HL-60 (cell line): ENCODE results near the gene ZNF202.

Experiments used
- DNase-seq, 2 experiments: peaks; one replicate each; pipeline ENCODE4 v3.0.0-alpha.2; 2010 to 2020; ENCODE audit warnings: low read depth in 1 of 2, low spot score in 1 of 2
- H3K27ac ChIP-seq: fragments of 250-450 bp; sonication (Bioruptor Pico); replicated peaks from 2 replicates; pipeline ENCODE4 v1.5.1; 2020; ENCODE audit warnings: mild to moderate bottlenecking, moderate library complexity
- H3K27me3 ChIP-seq: fragments of 250-450 bp; sonication (Bioruptor Pico); 2 replicates; pipeline ENCODE4 v1.5.1; 2021; ENCODE audit warnings: mild to moderate bottlenecking, moderate library complexity; ENCODE audit not compliant: insufficient read depth, poor library complexity, severe bottlenecking
- H3K4me3 ChIP-seq: replicated peaks from 2 replicates; pipeline ENCODE4 v1.5.1; 2011; ENCODE audit warnings: mild to moderate bottlenecking, control low read depth, low read length; ENCODE audit not compliant: insufficient read depth
- CTCF ChIP-seq: IDR thresholded peaks from one replicate; pipeline ENCODE4 v1.5.1; 2011; ENCODE audit warnings: low read length, control low read depth, inconsistent platforms; ENCODE audit not compliant: insufficient read depth
- GABPA ChIP-seq: IDR thresholded peaks from 2 replicates; pipeline ENCODE4 v1.6.1; 2012; ENCODE audit warnings: low read depth
- POLR2AphosphoS5 ChIP-seq: IDR thresholded peaks from 2 replicates; pipeline ENCODE4 v1.6.1; 2012; ENCODE audit warnings: low read depth
- REST ChIP-seq: IDR thresholded peaks from 2 replicates; pipeline ENCODE4 v1.6.1; 2012; ENCODE audit warnings: low read depth; ENCODE audit not compliant: insufficient replicate concordance
- SPI1 ChIP-seq: IDR thresholded peaks from 2 replicates; pipeline ENCODE4 v1.6.1; 2012; ENCODE audit warnings: low read depth, mild to moderate bottlenecking, borderline replicate concordance

The ZNF202 gene

GRCh38 chr11:123755344-123755743, 13.9 kb upstream of the ZNF202 start:
- no peak overlapping the region for H3K27ac ChIP-seq
- H3K27me3 ChIP-seq = no peaks in the 10 kb centered on the region
- H3K4me3 ChIP-seq = no peak overlapping the region
- no peak for TF ChIP-seq GABPA
- no peak for TF ChIP-seq CTCF
- no peak for TF ChIP-seq REST
- no peak for TF ChIP-seq POLR2AphosphoS5
- no peak for TF ChIP-seq SPI1
- DNase-seq = no peak

GRCh38 chr11:123754101-123754568, 12.7 kb upstream of the ZNF202 start, which contains the start of gene OR6X1:
Gene OR6X1 (minus strand): TSS chr11:123754518. CDS start chr11:123754518, 0 bp downstream.
- Histone ChIP-seq H3K27ac (no peak within 1 kb of the TSS), H3K4me3 (no peak within 1 kb of the TSS), H3K27me3 (no peaks in the 10 kb centered on the region)
- TF ChIP-seq POLR2AphosphoS5 (no peak), SPI1 (no peak), REST (no peak), CTCF (no peak), GABPA (no peak)
- no peak for DNase-seq

GRCh38 chr11:123753110-123753509, 11.7 kb upstream of the ZNF202 start:
- no peak overlapping the region for H3K4me3 ChIP-seq
- no peak for DNase-seq
- no peaks in the 10 kb centered on the region for H3K27me3 ChIP-seq
- no peak overlapping the region for H3K27ac ChIP-seq
- TF ChIP-seq SPI1 (no peak), REST (no peak), CTCF (no peak), GABPA (no peak), POLR2AphosphoS5 (no peak)
